BJ (cell line): Measurements from ENCODE around the gene TEX14. TPM values are rescaled to one million over a fixed set of nuclear protein-coding genes. Genes with fewer than 3 reads are reported as not detected.
"Not testable (repeated sequence)": the region's sequence is repeated elsewhere in the genome, so short reads cannot be mapped to it uniquely, and the experiment has no call there.

Source experiments
- CTCF ChIA-PET: fragments of 350-600 bp; formaldehyde crosslinking; extraction: SDS; loops from one replicate; lab custom pipeline; 2021; ENCODE audit warnings: antibody characterized with exemption, inconsistent platforms; lab: Yijun Ruan, JAX
- POLR2A ChIA-PET: fragments of 300-600 bp; sonication (Branson Sonifier 250); formaldehyde crosslinking; extraction: SDS; loops from one replicate; lab custom pipeline; 2021; ENCODE audit warnings: antibody characterized with exemption; lab: Charles Lee
- DNase-seq: peaks from one replicate; pipeline ENCODE4 v3.0.0-alpha.2; 2011; ENCODE audit warnings: low read depth
- H3K27me3 ChIP-seq: 2 replicates; pipeline ENCODE4 v1.6.0; 2011; ENCODE audit warnings: low read length; ENCODE audit not compliant: control insufficient read depth, insufficient read depth
- H3K36me3 ChIP-seq: 2 replicates; pipeline ENCODE4 v1.5.1; 2011; ENCODE audit warnings: low read length; ENCODE audit not compliant: control insufficient read depth, insufficient read depth
- H3K4me3 ChIP-seq: 2 replicates; pipeline ENCODE4 v1.5.1; 2011; ENCODE audit warnings: low read depth, mild to moderate bottlenecking, control low read depth, low read length
- polyA plus RNA-seq: library from polyadenylated mRNA; depleted of rRNA; stranded (reverse); fragments of >200 nt; gene quantifications from 2 replicates; pipeline ENCODE4 v1.2.3, GENCODE V29; 2011
- TF ChIP-seq, protein P1 (sequence below): IDR thresholded peaks from 2 replicates; pipeline ENCODE4 v1.5.1; 2011; ENCODE audit warnings: low read depth, mild to moderate bottlenecking, control low read depth, inconsistent platforms, low read length, moderate library complexity; ENCODE audit not compliant: insufficient read depth

Gene TEX14
- polyA plus RNA-seq, 1 experiment: 0.02 TPM

DNA sequence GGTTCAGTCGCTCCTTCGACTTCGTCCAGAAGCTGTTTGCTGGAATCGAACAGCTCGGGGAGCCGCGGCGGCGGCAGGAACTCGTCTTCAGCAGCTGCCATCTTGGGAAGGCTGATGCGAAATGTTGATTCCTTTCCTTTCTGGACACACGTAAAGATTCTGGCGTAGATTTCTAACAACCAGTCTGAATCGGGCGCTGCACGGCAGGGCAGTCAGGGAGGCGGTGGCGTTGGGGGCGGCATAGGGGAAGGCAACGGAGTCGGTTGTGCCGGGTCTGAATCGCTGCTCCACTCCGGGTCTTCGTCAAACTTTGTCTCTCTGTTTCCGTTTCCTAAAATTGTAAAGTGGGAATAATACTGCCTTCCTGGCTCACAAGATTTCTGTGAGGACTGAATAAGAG is 30.3 kb downstream of the TEX14 start:
- TF ChIP-seq, protein P1, sequence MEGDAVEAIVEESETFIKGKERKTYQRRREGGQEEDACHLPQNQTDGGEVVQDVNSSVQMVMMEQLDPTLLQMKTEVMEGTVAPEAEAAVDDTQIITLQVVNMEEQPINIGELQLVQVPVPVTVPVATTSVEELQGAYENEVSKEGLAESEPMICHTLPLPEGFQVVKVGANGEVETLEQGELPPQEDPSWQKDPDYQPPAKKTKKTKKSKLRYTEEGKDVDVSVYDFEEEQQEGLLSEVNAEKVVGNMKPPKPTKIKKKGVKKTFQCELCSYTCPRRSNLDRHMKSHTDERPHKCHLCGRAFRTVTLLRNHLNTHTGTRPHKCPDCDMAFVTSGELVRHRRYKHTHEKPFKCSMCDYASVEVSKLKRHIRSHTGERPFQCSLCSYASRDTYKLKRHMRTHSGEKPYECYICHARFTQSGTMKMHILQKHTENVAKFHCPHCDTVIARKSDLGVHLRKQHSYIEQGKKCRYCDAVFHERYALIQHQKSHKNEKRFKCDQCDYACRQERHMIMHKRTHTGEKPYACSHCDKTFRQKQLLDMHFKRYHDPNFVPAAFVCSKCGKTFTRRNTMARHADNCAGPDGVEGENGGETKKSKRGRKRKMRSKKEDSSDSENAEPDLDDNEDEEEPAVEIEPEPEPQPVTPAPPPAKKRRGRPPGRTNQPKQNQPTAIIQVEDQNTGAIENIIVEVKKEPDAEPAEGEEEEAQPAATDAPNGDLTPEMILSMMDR: no peak
- Histone ChIP-seq H3K4me3 (no peak overlapping the region), H3K36me3 (no peaks in the 10 kb centered on the region), H3K27me3 (no peaks in the 10 kb centered on the region)
- CTCF ChIA-PET: no interaction called here
- POLR2A ChIA-PET: no interaction called here
- DNase-seq: no peak

DNA sequence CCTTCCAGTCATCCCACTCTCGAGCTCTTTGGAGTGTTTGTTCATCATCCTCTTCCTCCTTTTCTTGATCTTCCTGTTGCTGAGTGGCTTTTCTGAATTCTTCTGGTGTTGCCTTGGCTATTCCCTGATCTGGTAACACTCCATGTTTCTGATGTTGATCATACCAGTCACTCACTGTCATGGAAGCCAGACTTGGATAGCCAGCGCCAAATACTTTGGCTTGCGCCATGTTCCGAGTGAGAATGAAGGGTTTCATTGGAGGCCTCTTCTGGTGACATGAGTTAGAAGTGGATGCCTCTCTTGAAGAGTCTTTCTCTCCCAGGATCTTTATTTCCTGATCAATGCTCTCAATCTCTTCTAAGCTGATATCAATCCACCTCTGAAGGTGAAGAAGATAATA is 31.2 kb downstream of the TEX14 start:
- TF ChIP-seq, protein P1: no peak
- POLR2A ChIA-PET: no interaction called here
- CTCF ChIA-PET: no interaction called here
- Histone ChIP-seq H3K27me3 (no peaks in the 10 kb centered on the region), H3K36me3 (no peaks in the 10 kb centered on the region), H3K4me3 (no peak overlapping the region)
- no peak for DNase-seq

DNA sequence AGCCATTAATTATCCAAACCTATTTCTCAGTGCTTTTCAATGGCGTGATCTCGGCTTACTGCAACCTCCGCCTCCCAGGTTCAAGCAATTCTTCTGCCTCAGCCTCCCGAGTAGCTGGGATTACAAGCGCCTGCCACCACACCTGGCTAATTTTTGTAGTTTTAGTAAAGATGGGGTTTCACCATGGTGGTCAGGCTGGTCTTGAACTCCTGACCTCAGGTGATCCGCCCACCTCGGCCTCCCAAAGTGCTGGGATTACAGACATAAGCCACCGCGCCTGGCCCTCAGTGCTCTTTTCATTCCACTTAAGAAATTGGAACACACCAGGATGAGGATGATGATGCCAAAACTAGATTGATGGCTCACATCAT is 32.1 kb downstream of the TEX14 start:
- ChIA-PET POLR2A (interaction anchor here (0.5 kb wide), 1 partner anchor 65 kb away, joined by 3 read pairs; no protein-coding TSS in a partner anchor), CTCF (interaction anchor here (0.7 kb wide), 1 partner anchor 1553 kb away, joined by 3 read pairs; no protein-coding TSS in a partner anchor)
- H3K4me3 ChIP-seq: peak overlapping the region; percentile 25
- H3K36me3 ChIP-seq, DNase-seq, H3K27me3 ChIP-seq: not testable (repeated sequence)

DNA sequence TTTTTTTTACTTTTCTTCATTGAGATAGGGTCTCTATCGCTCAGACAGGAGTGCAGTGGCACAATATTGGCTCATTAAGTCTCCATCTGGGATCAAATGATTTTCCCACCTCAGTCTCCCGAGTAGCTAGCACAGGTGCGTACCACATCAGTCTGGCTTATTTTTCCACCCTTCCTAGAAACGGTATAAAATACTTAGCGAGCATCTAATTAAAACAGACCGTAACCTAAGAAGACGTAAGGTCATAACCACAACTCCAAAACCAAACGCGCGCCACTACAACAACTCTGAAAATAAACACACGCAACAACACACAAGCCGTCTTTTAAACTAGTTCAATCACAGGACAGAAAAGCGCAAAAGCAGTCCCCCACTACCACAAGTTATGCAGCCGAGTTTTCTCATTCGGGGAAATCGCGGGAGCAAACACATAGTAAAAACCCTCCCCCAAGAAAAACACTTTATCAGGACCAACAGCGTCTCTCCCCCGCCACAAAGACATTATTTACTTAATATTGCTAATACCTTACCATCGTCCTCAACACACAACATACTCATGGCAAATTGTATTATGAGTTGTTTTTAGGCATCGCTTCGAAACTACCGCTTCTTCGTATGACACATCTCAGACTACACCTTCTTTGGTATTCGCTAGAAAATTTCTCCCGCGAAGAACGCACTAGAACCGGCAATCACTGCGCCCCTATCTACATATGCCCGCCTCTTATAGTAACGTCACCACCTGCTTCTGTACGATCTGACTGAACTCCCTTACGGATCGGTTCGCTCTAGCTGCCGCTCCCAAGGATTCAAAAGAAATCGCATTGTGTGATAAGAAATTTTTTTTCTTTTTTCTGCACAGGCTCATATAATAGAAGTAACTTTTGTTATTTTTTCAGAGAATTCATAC is 32.8 kb downstream of the TEX14 start:
- TF ChIP-seq, protein P1: no peak
- peak overlapping the region; percentile 25 for H3K4me3 ChIP-seq
- H3K27me3 ChIP-seq: no peaks in the 10 kb centered on the region
- ChIA-PET CTCF (interaction anchor here (1.2 kb wide), 1 partner anchor 16 kb away, joined by 5 read pairs; no protein-coding TSS in a partner anchor), POLR2A (interaction anchor here (0.5 to 1.2 kb wide), 2 partner anchors 27 to 65 kb away, joined by 3 read pairs; no protein-coding TSS in a partner anchor)
- peak; percentile 62 for DNase-seq
- H3K36me3 ChIP-seq: no peaks in the 10 kb centered on the region

DNA sequence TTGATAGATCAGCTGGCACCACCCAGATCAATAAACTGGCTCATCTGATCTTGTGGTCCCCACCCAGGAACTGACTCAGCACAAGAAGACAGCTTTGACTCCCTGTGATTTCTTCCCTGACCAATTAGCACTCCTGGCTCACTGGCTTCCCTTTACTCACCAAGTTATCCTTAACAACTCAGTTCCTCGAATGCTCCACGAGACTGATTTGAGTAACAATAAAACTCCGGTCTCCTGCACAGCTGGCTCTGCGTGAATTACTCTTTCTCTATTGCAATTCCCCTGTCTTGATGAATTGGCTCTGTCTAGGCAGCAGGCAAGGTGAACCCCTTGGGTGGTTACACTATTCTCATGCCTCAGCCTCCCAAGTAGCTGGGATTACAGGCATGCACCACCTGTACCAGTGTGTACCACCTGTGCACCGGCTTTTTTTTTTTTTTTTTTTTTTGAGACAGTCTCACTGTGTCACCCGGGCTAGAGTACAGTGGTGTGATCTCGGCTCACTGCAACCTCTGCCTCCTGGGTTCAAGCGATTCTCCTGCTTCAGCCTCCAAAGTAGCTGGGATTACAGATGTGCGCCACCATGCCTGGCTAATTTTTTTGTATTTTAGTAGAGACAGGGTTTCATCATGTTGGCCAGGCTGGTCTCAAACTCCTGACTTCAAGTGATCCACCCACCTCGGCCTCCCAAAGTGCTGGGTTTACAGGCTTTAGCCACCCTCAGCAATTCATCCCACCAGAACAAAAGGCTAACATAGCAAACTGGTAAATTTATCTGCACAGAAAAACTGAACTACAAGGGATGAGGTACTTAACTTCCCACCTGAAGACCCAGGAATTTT is 33.7 kb downstream of the TEX14 start:
- CTCF ChIA-PET: interaction anchor here (0.6 to 1.2 kb wide), 3 partner anchors 10 to 341 kb away, joined by 3 to 5 read pairs (median 3); no protein-coding TSS in a partner anchor
- DNase-seq, H3K4me3 ChIP-seq: not testable (repeated sequence)

More for the DNA sequence above, 33.7 kb downstream of the TEX14 start:
- not testable (repeated sequence) for H3K36me3 ChIP-seq, H3K27me3 ChIP-seq
- POLR2A ChIA-PET: interaction anchor here (1.2 kb wide), 1 partner anchor 26 kb away, joined by 3 read pairs; no protein-coding TSS in a partner anchor
